Tibial nerve (tissue), 4 donors: ENCODE data around the gene CIB4. TPM values are rescaled to one million over a fixed set of nuclear protein-coding genes. Genes with fewer than 3 reads are reported as not detected.

Experiments used
- DNase-seq, 2 donors: peaks; one replicate each; pipeline ENCODE4 v3.0.0-alpha.2; 2019; ENCODE audit warnings: low spot score in 2 of 2
- H3K27ac ChIP-seq, 4 donors: fragments of 200-600 bp; sonication (generic) in 3 of 4; one replicate each; pipeline ENCODE4 v1.5.1; 2017 to 2019; ENCODE audit warnings: mild to moderate bottlenecking in 1 of 4
- H3K27me3 ChIP-seq, 2 donors: fragments of 200-600 bp; sonication (generic) in 1 of 2; one replicate each; pipeline versions ENCODE4 v1.5.1 to v1.6.0; 2017 to 2019
- H3K36me3 ChIP-seq, 3 donors: fragments of 200-600 bp; sonication (generic); one replicate each; pipeline ENCODE4 v1.5.1; 2018 to 2019
- H3K4me1 ChIP-seq, 4 donors: fragments of 200-600 bp; sonication (generic) in 3 of 4; one replicate each; pipeline ENCODE4 v1.5.1; 2017 to 2019
- H3K4me3 ChIP-seq, 4 donors: fragments of 200-600 bp; sonication (generic) in 3 of 4; one replicate each; pipeline ENCODE4 v1.5.1; 2017 to 2019; ENCODE audit warnings: mild to moderate bottlenecking in 1 of 4, moderate library complexity in 1 of 4
- H3K9me3 ChIP-seq, 4 donors: fragments of 200-600 bp; sonication (generic) in 3 of 4; one replicate each; pipeline ENCODE4 v1.5.1; 2017 to 2019
- EP300 ChIP-seq, 2 donors: sonication (generic); formaldehyde crosslinking; IDR thresholded peaks; one replicate each; pipeline ENCODE4 v1.6.1; 2017; ENCODE audit warnings: antibody characterized with exemption in 2 of 2, mild to moderate bottlenecking in 1 of 2
- POLR2A ChIP-seq, 2 donors: fragments of 450-650 bp; IDR thresholded peaks; one replicate each; pipeline ENCODE4 v1.6.1; 2017; ENCODE audit warnings: antibody characterized with exemption in 2 of 2, mild to moderate bottlenecking in 2 of 2, moderate library complexity in 2 of 2
- WGBS, 2 donors: methylation state at CpG; one replicate each; pipeline ENCODE4 v1.1.5; 2018; 5-methylcytosine and 5-hydroxymethylcytosine counted together
- total RNA-seq, 4 donors: library from RNA; depleted of rRNA; stranded (reverse); fragments of >200 nt; gene quantifications; one replicate each; pipeline ENCODE4 v1.1.0, GENCODE V29; 2016
- TF ChIP-seq, protein P1 (sequence below), 5 experiments: fragments of 200-600 bp in 3 of 5; fragments of 450-650 bp in 2 of 5; sonication (generic) in 3 of 5; IDR thresholded peaks; one replicate each; pipeline ENCODE4 v1.5.1; 2016 to 2019; ENCODE audit warnings: antibody characterized with exemption in 5 of 5, mild to moderate bottlenecking in 3 of 5, moderate library complexity in 2 of 5

CIB4 gene
- total RNA-seq, 4 donors from 2014 or later = not detected

DNA sequence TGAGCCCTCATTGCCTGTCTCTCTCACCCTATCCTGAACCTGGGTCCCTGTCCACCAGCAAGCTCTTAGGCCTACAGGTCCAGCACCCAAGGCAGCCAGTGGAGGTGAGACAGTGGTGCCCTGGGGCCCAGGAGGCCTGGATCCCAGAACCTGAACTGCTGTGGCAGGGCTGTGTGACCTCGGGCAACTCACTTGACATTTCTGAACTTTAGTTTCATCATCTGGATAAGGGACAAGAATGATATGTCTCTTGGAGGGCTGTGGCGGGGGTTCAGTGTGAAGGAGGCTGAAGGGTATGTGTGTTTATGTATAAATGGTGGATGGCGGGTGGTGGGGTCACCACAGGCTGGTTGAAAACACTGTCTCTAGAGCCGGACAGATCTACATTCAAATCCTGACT lies 10.9 kb downstream of the CIB4 start:
- Histone ChIP-seq H3K27me3 (no peaks in the 10 kb centered on the region), H3K4me1 (no peaks in the 10 kb centered on the region), H3K27ac (no peak overlapping the region), H3K36me3 (no peaks in the 10 kb centered on the region), H3K9me3 (no peaks in the 10 kb centered on the region), H3K4me3 (no peak overlapping the region)
- TF ChIP-seq, protein P1, sequence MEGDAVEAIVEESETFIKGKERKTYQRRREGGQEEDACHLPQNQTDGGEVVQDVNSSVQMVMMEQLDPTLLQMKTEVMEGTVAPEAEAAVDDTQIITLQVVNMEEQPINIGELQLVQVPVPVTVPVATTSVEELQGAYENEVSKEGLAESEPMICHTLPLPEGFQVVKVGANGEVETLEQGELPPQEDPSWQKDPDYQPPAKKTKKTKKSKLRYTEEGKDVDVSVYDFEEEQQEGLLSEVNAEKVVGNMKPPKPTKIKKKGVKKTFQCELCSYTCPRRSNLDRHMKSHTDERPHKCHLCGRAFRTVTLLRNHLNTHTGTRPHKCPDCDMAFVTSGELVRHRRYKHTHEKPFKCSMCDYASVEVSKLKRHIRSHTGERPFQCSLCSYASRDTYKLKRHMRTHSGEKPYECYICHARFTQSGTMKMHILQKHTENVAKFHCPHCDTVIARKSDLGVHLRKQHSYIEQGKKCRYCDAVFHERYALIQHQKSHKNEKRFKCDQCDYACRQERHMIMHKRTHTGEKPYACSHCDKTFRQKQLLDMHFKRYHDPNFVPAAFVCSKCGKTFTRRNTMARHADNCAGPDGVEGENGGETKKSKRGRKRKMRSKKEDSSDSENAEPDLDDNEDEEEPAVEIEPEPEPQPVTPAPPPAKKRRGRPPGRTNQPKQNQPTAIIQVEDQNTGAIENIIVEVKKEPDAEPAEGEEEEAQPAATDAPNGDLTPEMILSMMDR (IDR thresholded peaks at IDR 0.05) = no peak
- TF ChIP-seq POLR2A (IDR thresholded peaks at IDR 0.05) (no peak), EP300 (IDR thresholded peaks at IDR 0.05) (no peak)
- DNase-seq = no peak
- 89 to 90% methylated on average over 4 of the region's 4 CpGs for WGBS, 2 donors

DNA sequence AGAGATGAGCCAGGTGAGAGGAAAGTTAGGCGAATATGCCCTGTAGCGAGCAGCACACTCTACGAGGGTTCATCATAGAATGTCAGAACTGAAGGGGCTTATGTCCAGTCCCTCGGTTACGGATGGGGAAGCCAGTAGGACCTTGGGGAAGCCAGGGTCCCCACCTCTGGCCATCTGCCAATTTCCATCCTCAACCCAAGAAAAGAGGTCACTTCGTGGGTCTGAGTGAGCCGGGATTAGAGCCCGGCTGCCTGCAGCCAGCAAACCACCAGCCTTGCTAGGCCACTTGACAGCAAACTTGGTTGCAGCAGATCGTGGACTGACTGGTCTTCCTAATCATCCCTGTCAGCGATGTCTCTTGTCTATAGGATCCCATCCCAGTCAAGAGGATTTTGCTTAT lies 11.4 kb downstream of the CIB4 start:
- TF ChIP-seq, protein P1 (IDR thresholded peaks at IDR 0.05) = no peak
- TF ChIP-seq EP300 (IDR thresholded peaks at IDR 0.05) = no peak
- no peak for TF ChIP-seq POLR2A (IDR thresholded peaks at IDR 0.05)
- Histone ChIP-seq H3K27me3 (no peaks in the 10 kb centered on the region), H3K36me3 (no peaks in the 10 kb centered on the region), H3K4me3 (no peak overlapping the region), H3K4me1 (no peaks in the 10 kb centered on the region), H3K27ac (no peak overlapping the region), H3K9me3 (no peaks in the 10 kb centered on the region)
- no peak for DNase-seq
- 57 to 60% methylated on average over 10 of the region's 10 CpGs for WGBS, 2 donors

DNA sequence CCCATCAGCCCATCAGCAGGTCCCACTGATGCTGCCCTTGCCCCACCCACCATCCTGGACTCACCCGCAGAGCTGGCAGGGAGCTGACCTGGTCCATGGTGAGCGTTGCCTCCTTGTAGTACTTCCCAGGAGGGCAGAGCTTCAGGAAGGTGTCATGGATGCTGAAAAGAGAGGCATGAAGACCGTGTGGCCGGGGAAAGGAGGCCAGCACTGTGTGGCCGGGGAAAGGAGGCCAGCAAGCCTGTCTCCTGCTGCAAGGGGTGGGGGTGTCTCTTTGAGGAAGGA lies 11.9 kb downstream of the CIB4 start:
- H3K27ac ChIP-seq = no peak overlapping the region
- WGBS, 2 donors = 81 to 82% methylated on average over 5 of the region's 5 CpGs
- no peaks in the 10 kb centered on the region for H3K27me3 ChIP-seq
- H3K36me3 ChIP-seq = no peaks in the 10 kb centered on the region
- DNase-seq = no peak
- no peaks in the 10 kb centered on the region for H3K9me3 ChIP-seq
- H3K4me1 ChIP-seq = no peaks in the 10 kb centered on the region
- no peak overlapping the region for H3K4me3 ChIP-seq
- no peak for TF ChIP-seq POLR2A (IDR thresholded peaks at IDR 0.05)
- no peak for TF ChIP-seq EP300 (IDR thresholded peaks at IDR 0.05)
- TF ChIP-seq, protein P1 (IDR thresholded peaks at IDR 0.05) = no peak

DNA sequence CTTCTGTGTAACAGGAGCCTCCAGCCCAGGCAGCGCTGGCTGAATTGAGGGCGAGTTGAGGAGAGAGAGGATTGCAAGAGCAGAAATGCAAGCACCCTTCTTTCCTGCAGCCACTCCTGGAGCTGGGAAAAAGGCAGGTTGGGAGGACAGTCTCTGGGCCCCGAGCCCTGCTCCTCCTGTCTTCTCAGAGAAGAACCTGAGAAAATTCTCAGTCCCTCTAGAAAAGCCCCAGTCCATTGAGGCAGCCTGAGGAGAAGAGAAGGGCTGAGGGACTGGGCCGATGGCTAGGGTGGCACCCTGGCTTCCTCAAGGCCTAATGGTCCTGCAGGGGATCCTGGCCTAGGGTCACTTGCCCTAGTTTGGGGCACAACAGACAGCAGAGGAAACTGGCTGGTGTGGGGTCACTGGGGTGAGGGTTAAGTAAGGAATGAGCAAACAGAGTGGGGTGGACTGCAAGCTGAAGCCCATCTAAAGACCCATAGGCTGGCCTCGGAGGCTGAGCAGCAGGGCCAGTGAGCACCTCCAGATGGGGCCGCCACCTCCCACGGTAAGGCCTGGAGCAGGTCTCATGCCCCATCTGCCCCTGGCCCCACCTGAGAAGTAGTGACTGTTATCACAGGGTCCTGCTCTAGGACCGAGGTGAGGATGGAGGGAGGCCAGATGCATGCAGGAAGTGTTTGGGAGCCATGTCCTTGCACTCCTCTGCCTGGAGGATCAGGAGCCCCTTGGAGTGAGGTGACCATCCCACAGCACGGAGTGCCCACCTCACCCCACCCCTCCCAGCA lies 12.4 kb downstream of the CIB4 start:
- no peaks in the 10 kb centered on the region for H3K4me1 ChIP-seq
- no peak overlapping the region for H3K4me3 ChIP-seq
- no peaks in the 10 kb centered on the region for H3K27me3 ChIP-seq
- TF ChIP-seq POLR2A (IDR thresholded peaks at IDR 0.05) = no peak
- TF ChIP-seq, protein P1 (IDR thresholded peaks at IDR 0.05) = no peak
- TF ChIP-seq EP300 (IDR thresholded peaks at IDR 0.05) = no peak
- no peaks in the 10 kb centered on the region for H3K36me3 ChIP-seq
- no peak overlapping the region for H3K27ac ChIP-seq
- no peaks in the 10 kb centered on the region for H3K9me3 ChIP-seq
- 84 to 90% methylated on average over 9 of the region's 9 CpGs for WGBS, 2 donors
- DNase-seq = no peak

DNA sequence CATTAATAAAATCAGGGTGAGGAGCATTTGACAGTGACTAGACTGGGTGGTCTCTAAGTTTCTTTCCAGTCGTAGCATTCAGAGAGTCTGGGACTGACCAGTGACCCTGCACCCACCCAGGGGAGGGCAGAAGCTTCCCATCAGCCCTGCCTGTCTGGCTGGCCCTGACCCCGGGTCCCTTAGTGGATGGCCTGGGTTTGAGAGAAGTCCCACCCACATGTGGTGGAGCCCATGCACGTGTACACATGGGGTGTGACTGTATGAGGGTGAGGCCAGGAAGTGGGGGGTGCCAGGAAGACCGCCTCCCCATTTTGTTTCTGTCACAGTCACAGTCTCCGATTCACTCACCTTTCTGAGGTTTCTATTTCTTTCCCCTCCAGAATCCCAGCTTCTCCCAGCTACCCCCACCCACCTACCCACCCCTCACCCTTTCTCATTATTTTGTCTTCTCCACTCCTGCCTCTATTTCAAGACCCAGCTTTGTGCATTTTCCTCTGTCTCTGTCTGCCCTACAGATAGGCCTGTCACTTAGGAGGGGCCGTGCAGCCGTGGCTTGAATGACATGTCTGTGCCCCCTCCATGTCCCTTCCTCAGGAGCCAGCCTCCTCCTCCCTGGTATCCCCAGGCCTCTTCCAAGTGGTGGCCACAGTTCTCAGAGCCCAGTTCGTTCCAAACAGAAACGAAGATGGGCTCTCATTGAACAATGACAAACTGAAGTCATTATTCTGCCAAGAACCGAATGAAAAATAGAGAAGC lies 13.6 kb downstream of the CIB4 start:
- Histone ChIP-seq H3K9me3 (no peaks in the 10 kb centered on the region), H3K36me3 (no peaks in the 10 kb centered on the region), H3K4me1 (no peaks in the 10 kb centered on the region), H3K27me3 (no peaks in the 10 kb centered on the region), H3K4me3 (no peak overlapping the region), H3K27ac (no peak overlapping the region)
- no peak for DNase-seq
- no peak for TF ChIP-seq EP300 (IDR thresholded peaks at IDR 0.05)
- TF ChIP-seq, protein P1 (IDR thresholded peaks at IDR 0.05) = no peak
- TF ChIP-seq POLR2A (IDR thresholded peaks at IDR 0.05) = no peak
- 59 to 64% methylated on average over 10 of the region's 10 CpGs for WGBS, 2 donors
